ENCODE measurements around the gene NREP. TPM values are rescaled to one million over a fixed set of nuclear protein-coding genes. Genes with fewer than 3 reads are reported as not detected.

NREP gene, protein sequence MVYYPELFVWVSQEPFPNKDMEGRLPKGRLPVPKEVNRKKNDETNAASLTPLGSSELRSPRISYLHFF
- 199 and 208 TPM in 2 replicates for total RNA-seq (2014; rRNA removed; shearing (Covaris generic))

GRCh38 chr5:111756581-111757354 lies at the start of gene NREP:
Gene NREP, minus strand, starts transcription at chr5:111757194. Its CDS starts 1,422 bp downstream, at chr5:111755772.
- Histone ChIP-seq H3K36me3 (replicated peaks; ENCODE audit: control insufficient read depth, insufficient read depth, low read length) (no peaks in the 10 kb centered on the region; the same call in 1 of the 2 replicates), H3K27me3 (ENCODE audit: control insufficient read depth, insufficient read depth, low read length) (no peaks in the 10 kb centered on the region), H3K4me3 (ENCODE audit: insufficient read depth, low read depth, low read length) (peak within 1 kb of the TSS; percentile 82)
- DNase-seq = peak; percentile 76

- H3K36me3 ChIP-seq (replicated peaks; ENCODE audit: control insufficient read depth, insufficient read depth, low read length) = no peaks in the 10 kb centered on the region
- no peak for DNase-seq
- H3K4me3 ChIP-seq (ENCODE audit: insufficient read depth, low read depth, low read length) = no peak overlapping the region
- H3K27me3 ChIP-seq (ENCODE audit: control insufficient read depth, insufficient read depth, low read length) = no peaks in the 10 kb centered on the region
These were observed 49.8 kb upstream of the NREP start for GRCh38 chr5:111806753-111807152.

GRCh38 chr5:111806156-111806555 lies 49.2 kb upstream of the NREP start:
- H3K4me3 ChIP-seq (ENCODE audit: insufficient read depth, low read depth, low read length) = no peak overlapping the region
- H3K27me3 ChIP-seq (ENCODE audit: control insufficient read depth, insufficient read depth, low read length) = no peaks in the 10 kb centered on the region
- no peak for DNase-seq
- H3K36me3 ChIP-seq (replicated peaks; ENCODE audit: control insufficient read depth, insufficient read depth, low read length) = no peaks in the 10 kb centered on the region

DNA sequence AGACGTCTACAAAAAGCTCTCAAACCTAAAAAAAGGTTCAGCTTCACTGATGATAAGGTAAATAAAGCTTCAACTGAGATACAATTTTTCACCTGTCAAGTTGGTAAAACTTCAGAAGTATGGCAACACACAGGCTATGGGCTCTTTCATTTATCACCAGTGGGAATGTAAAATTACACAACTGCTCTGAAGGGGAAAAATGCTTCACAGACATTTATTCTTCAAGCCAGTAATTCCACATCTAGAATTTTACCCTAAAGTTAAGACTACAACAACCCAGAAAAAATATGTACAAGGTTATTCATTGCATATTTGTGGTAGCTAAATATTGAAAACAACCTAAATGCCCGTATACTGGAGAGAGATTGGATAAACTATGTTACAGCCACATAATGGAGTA lies 48.1 kb upstream of the NREP start:
- Histone ChIP-seq H3K36me3 (replicated peaks; ENCODE audit: control insufficient read depth, insufficient read depth, low read length) (no peaks in the 10 kb centered on the region), H3K4me3 (ENCODE audit: insufficient read depth, low read depth, low read length) (no peak overlapping the region), H3K27me3 (ENCODE audit: control insufficient read depth, insufficient read depth, low read length) (no peaks in the 10 kb centered on the region)
- no peak for DNase-seq

DNA sequence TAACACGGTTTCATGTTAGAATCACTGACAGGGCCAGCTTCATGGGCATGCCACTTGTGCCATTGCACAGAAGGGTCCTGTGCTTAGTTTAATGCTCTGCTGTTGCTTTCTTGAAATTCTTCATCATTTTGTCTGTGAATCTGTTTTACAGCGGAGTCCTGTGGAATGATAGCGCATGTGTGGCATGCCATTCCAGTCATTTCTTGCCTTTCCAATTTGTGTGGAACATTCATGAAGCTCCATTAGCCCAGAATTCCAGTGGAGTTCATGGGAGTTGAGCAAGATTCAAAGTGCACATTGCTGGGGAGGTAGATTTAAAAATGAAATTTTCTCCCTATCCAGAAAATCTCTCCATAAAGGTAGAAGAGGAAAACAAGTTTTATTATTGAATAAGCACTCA lies 43.4 kb upstream of the NREP start:
- H3K36me3 ChIP-seq (replicated peaks; ENCODE audit: control insufficient read depth, insufficient read depth, low read length) = no peaks in the 10 kb centered on the region
- DNase-seq = no peak
- no peak overlapping the region for H3K4me3 ChIP-seq (ENCODE audit: insufficient read depth, low read depth, low read length)
- no peaks in the 10 kb centered on the region for H3K27me3 ChIP-seq (ENCODE audit: control insufficient read depth, insufficient read depth, low read length)

DNA sequence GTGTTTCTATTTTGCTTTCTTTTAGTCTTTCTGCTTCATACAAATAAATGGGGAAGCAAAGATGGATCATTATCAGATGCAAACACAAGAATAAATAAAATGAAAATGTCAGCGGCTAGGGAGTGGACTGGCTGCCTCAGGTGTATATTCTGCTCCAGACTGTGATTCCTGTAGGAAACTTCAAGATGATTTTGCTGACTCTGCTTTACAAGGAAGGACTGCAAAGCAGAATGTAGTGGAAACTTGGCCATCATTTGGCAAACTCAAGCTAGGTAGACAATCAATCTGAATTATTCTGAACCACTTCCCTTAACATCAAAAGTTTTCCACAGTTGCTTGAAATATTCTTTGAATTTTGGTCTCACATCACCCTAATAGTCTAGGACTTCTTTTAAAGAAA lies 38.1 kb upstream of the NREP start:
- DNase-seq = no peak
- Histone ChIP-seq H3K36me3 (replicated peaks; ENCODE audit: control insufficient read depth, insufficient read depth, low read length) (no peaks in the 10 kb centered on the region), H3K4me3 (ENCODE audit: insufficient read depth, low read depth, low read length) (no peak overlapping the region), H3K27me3 (ENCODE audit: control insufficient read depth, insufficient read depth, low read length) (no peaks in the 10 kb centered on the region)

GRCh38 chr5:111792471-111793058 lies 35.6 kb upstream of the NREP start:
- no peak for DNase-seq
- no peaks in the 10 kb centered on the region for H3K27me3 ChIP-seq (ENCODE audit: control insufficient read depth, insufficient read depth, low read length)
- H3K4me3 ChIP-seq (ENCODE audit: insufficient read depth, low read depth, low read length) = no peak overlapping the region
- H3K36me3 ChIP-seq (replicated peaks; ENCODE audit: control insufficient read depth, insufficient read depth, low read length) = no peaks in the 10 kb centered on the region

DNA sequence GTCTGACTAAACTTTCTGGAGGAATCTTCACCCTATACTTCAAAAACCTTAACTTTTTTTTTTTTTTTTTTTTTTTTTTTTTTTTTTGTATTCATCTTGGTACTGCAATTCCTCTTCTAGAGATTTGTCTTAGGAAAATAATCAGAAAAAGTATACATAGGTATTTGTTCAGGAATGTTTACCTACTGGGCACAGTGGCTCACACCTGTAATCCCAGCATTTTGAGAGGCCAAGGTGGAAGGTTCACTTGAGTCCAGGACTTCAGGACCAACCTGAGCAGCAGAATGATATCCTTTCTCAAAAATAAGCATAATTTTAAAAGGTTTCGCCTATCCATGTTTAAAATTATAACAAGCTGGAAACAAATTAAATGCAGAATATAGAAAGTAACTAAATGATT lies 33.3 kb upstream of the NREP start:
- H3K27me3 ChIP-seq (ENCODE audit: control insufficient read depth, insufficient read depth, low read length) = no peaks in the 10 kb centered on the region
- H3K36me3 ChIP-seq (replicated peaks; ENCODE audit: control insufficient read depth, insufficient read depth, low read length) = no peaks in the 10 kb centered on the region
- no peak overlapping the region for H3K4me3 ChIP-seq (ENCODE audit: insufficient read depth, low read depth, low read length)
- DNase-seq = no peak

- H3K27me3 ChIP-seq (ENCODE audit: control insufficient read depth, insufficient read depth, low read length) = no peaks in the 10 kb centered on the region
- DNase-seq = no peak
- no peak overlapping the region for H3K4me3 ChIP-seq (ENCODE audit: insufficient read depth, low read depth, low read length)
- no peaks in the 10 kb centered on the region for H3K36me3 ChIP-seq (replicated peaks; ENCODE audit: control insufficient read depth, insufficient read depth, low read length)
These were observed 30.0 kb upstream of the NREP start for GRCh38 chr5:111787006-111787405.

- H3K36me3 ChIP-seq (replicated peaks; ENCODE audit: control insufficient read depth, insufficient read depth, low read length) = no peaks in the 10 kb centered on the region
These were observed 27.6 kb upstream of the NREP start for GRCh38 chr5:111784491-111785181.

DNA sequence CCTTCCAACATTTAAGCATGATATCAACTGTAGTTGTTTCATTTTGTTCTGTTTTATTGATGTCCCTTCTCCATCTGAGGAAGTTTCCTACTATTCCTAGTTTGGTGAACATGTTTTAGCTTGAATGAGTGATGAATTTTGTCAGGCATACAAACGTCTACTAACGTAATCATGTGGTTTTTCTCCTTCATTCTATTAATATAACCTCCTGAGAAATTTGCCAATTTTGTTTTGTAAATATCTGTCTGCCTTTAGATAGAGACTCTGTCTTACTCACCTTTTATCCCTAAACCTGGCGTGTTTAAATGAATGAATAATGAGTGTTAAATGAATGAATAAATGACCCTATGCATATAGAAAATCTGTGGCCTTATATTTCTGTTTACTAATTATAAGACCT lies 26.5 kb upstream of the NREP start:
- no peak for DNase-seq
- H3K27me3 ChIP-seq (ENCODE audit: control insufficient read depth, insufficient read depth, low read length) = no peaks in the 10 kb centered on the region
- H3K4me3 ChIP-seq (ENCODE audit: insufficient read depth, low read depth, low read length) = no peak overlapping the region
- H3K36me3 ChIP-seq (replicated peaks; ENCODE audit: control insufficient read depth, insufficient read depth, low read length) = no peaks in the 10 kb centered on the region

More at GRCh38 chr5:111784491-111785181, 27.6 kb upstream of the NREP start:
- DNase-seq = no peak
- H3K27me3 ChIP-seq (ENCODE audit: control insufficient read depth, insufficient read depth, low read length) = no peaks in the 10 kb centered on the region
- no peak overlapping the region for H3K4me3 ChIP-seq (ENCODE audit: insufficient read depth, low read depth, low read length)

DNA sequence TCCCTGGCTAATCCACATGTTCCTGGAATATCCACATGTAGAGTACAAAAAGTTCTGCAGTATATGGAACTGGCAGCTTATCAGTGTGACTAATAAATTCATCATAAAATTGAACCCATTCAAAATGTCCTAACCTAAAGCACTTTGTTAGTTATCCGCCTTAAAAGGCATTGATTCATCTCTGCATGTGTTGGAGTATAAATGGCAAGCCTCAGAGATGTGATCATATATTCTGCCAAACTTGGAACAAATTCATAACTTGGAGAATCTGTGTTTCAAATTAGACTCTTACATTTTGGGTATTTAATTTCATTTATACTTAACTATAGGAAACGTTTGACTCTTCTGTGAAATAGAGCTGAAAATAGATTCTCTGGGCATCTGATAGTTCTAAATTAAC lies 25.2 kb upstream of the NREP start:
- Histone ChIP-seq H3K4me3 (ENCODE audit: insufficient read depth, low read depth, low read length) (no peak overlapping the region), H3K27me3 (ENCODE audit: control insufficient read depth, insufficient read depth, low read length) (no peaks in the 10 kb centered on the region), H3K36me3 (replicated peaks; ENCODE audit: control insufficient read depth, insufficient read depth, low read length) (no peaks in the 10 kb centered on the region)
- no peak for DNase-seq

DNA sequence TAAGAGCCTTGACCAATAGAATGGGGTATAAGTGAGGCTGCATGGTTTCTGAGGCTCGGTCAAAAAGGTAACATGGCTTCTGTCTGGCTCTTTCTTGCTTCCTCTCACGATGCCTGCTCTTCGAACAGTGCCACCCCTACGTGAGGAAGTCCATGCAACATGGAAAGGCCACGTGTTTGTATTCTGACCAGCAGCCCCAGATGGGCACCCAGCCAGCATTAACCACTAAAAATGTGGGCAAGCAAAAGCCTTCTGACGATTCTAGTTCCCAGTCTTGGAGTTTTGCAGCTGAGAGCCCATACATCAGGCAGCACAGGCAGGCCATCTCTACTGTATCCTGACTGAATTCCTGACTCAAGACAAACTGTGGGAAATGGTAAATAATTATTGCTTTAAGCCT lies 24.2 kb upstream of the NREP start:
- no peak for DNase-seq
- Histone ChIP-seq H3K4me3 (ENCODE audit: insufficient read depth, low read depth, low read length) (no peak overlapping the region), H3K36me3 (replicated peaks; ENCODE audit: control insufficient read depth, insufficient read depth, low read length) (no peaks in the 10 kb centered on the region), H3K27me3 (ENCODE audit: control insufficient read depth, insufficient read depth, low read length) (no peaks in the 10 kb centered on the region)

DNA sequence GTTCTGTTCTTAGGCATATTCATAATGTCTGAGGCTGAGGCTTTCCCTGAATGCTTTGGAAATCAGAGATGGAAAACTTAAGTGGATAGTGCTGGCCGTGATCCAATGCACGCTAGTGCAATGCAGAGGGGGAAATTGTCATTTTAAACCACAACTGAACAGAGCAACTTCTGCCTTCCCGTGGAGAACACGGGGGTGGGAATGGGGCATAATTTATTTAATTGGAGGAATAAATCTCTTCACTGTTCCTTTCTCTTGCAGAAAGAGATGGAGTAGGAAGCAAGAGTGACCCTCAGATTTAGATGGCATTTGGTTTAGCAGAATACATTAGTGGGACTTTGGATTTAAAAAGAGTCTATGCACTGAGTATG lies 22.9 kb upstream of the NREP start:
- no peak overlapping the region for H3K4me3 ChIP-seq (ENCODE audit: insufficient read depth, low read depth, low read length)
- no peaks in the 10 kb centered on the region for H3K36me3 ChIP-seq (replicated peaks; ENCODE audit: control insufficient read depth, insufficient read depth, low read length)
- no peaks in the 10 kb centered on the region for H3K27me3 ChIP-seq (ENCODE audit: control insufficient read depth, insufficient read depth, low read length)
- DNase-seq = no peak
